Caco-2 (cell line): ENCODE measurements around the gene BNIP5. TPM values are rescaled to one million over a fixed set of nuclear protein-coding genes. Genes with fewer than 3 reads are reported as not detected.

Experiments
- BruUV-seq: library from RNA; stranded (reverse); fragments of 400-500 nt; replicated peaks from 2 replicates; lab custom pipeline; 2021; lab: Mats Ljungman, UMichigan
- CTCF ChIA-PET: fragments of 300-600 bp; sonication (Branson Sonifier 250); formaldehyde crosslinking; loops from one replicate; lab custom pipeline; 2022; ENCODE audit warnings: antibody characterized with exemption; lab: Charles Lee
- POLR2A ChIA-PET: fragments of 300-600 bp; sonication (Branson Sonifier 250); formaldehyde crosslinking; loops from one replicate; lab custom pipeline; 2022; ENCODE audit warnings: antibody characterized with exemption; lab: Charles Lee
- DNase-seq, 2 experiments: peaks; one replicate each; pipeline versions ENCODE4 v3.0.0 to v3.0.0-alpha.2; 2020 to 2022
- H3K27me3 ChIP-seq: replicated peaks from 2 replicates; pipeline ENCODE4 v1.6.0; 2011; ENCODE audit warnings: low read length; ENCODE audit not compliant: control insufficient read depth, insufficient read depth
- H3K36me3 ChIP-seq: 2 replicates; pipeline ENCODE4 v1.5.1; 2011; ENCODE audit warnings: low read length; ENCODE audit not compliant: control insufficient read depth, insufficient read depth
- H3K4me1 ChIP-seq: fragments of 250-450 bp; sonication (Bioruptor Pico); 2 replicates; pipeline ENCODE4 v1.5.1; 2020; ENCODE audit warnings: mild to moderate bottlenecking
- H3K4me3 ChIP-seq: 2 replicates; pipeline ENCODE4 v1.5.1; 2011; ENCODE audit warnings: low read depth, mild to moderate bottlenecking, control low read depth, low read length
- H3K9me3 ChIP-seq: fragments of 250-450 bp; sonication (Bioruptor Pico); 2 replicates; pipeline ENCODE4 v1.5.1; 2020; ENCODE audit warnings: mild to moderate bottlenecking, moderate library complexity
- H3K27ac Mint-ChIP-seq: one replicate; pipeline ENCODE4 v1.8.0; 2022; ENCODE audit warnings: mixed read lengths; ENCODE audit not compliant: unreplicated experiment
- H3K27me3 Mint-ChIP-seq: one replicate; pipeline ENCODE4 v1.8.0; 2022; ENCODE audit warnings: mixed read lengths; ENCODE audit not compliant: insufficient read depth, unreplicated experiment
- H3K36me3 Mint-ChIP-seq: one replicate; pipeline ENCODE4 v1.8.0; 2022; ENCODE audit warnings: mild to moderate bottlenecking, mixed read lengths; ENCODE audit not compliant: insufficient read depth, unreplicated experiment
- H3K4me1 Mint-ChIP-seq: one replicate; pipeline ENCODE4 v1.8.0; 2022; ENCODE audit warnings: low read depth, mixed read lengths; ENCODE audit not compliant: unreplicated experiment
- H3K4me3 Mint-ChIP-seq: one replicate; pipeline ENCODE4 v1.8.0; 2022; ENCODE audit warnings: mild to moderate bottlenecking, moderate library complexity, mixed read lengths; ENCODE audit not compliant: unreplicated experiment
- H3K9me3 Mint-ChIP-seq: one replicate; pipeline ENCODE4 v1.8.0; 2022; ENCODE audit warnings: mixed read lengths; ENCODE audit not compliant: unreplicated experiment
- CTCF ChIP-seq, 2 experiments: fragments of 200-600 bp in 1 of 2; IDR thresholded peaks; 1 replicate in 1 of 2; 2 replicates in 1 of 2; pipeline versions ENCODE4 v1.5.1 to v1.8.0; 2011 to 2022; ENCODE audit warnings: antibody characterized with exemption in 1 of 2, control low read depth in 1 of 2, inconsistent platforms in 1 of 2, low read depth in 1 of 2, low read length in 1 of 2, mild to moderate bottlenecking in 1 of 2, moderate library complexity in 1 of 2; ENCODE audit not compliant: insufficient read depth in 1 of 2, severe bottlenecking in 1 of 2, unreplicated experiment in 1 of 2
- intact Hi-C: fragments of 100-400 bp; cut with micrococcal nuclease; formaldehyde crosslinking; loops from one replicate; pipeline ENCODE4 v1.10.0; 2022; ENCODE audit not compliant: unreplicated experiment
- total RNA-seq: library from RNA; stranded (reverse); gene quantifications from 2 replicates; pipeline ENCODE4 v1.2.3, GENCODE V29; 2022

BNIP5 gene
- total RNA-seq, 1 experiment from 2014 or later: 0.50 TPM

- intact Hi-C loops: no loop called here
- no peak for DNase-seq
- H3K4me1 ChIP-seq: no peaks in the 10 kb centered on the region
- ChIA-PET CTCF (no interaction called here), POLR2A (interaction anchor here (0.6 kb wide), 1 partner anchor 71 kb away, joined by 3 read pairs; no protein-coding TSS in a partner anchor)
- Mint-ChIP-seq H3K27ac (no peak overlapping the region), H3K9me3 (no peaks in the 10 kb centered on the region), H3K27me3 (peaks cover 2% of the 10 kb centered on the region), H3K4me1 (no peaks in the 10 kb centered on the region), H3K4me3 (no peak overlapping the region), H3K36me3 (no peaks in the 10 kb centered on the region)
- H3K36me3 ChIP-seq: no peaks in the 10 kb centered on the region
- no TSS peak for BruUV-seq
- no peak overlapping the region for H3K4me3 ChIP-seq
- TF ChIP-seq CTCF (IDR thresholded peaks at IDR 0.05; ENCODE audit: insufficient read depth in 1 of 2, low read depth in 1 of 2, low read length in 1 of 2, severe bottlenecking in 1 of 2, unreplicated experiment in 1 of 2): no peak
- no peaks in the 10 kb centered on the region for H3K27me3 ChIP-seq
- H3K9me3 ChIP-seq: no peaks in the 10 kb centered on the region
Observed at GRCh38 chr6:36280983-36281382, 55.7 kb downstream of the BNIP5 start.

DNA sequence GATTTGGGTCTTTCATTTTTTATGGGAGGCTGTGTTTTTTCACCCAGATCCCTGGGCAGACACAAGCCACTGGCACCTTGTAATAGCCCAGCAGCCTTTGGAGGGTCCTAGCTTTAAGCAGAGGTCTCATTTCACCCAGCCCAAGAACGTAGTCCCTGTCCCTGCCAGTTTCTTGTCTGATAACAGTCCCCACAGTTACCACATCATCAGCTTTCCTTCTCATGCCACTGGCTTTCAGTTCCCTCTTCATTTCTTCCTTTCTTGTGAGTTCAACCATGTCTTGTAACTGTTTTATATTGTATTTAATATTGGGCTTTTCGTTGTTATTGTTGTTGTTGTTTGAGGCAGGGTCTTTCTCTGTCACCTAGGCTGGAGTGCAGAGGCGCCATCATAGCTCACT, 56.2 kb downstream of the BNIP5 start:
- no peak for TF ChIP-seq CTCF (IDR thresholded peaks at IDR 0.05; ENCODE audit: insufficient read depth in 1 of 2, low read depth in 1 of 2, low read length in 1 of 2, severe bottlenecking in 1 of 2, unreplicated experiment in 1 of 2)
- Mint-ChIP-seq H3K27ac (no peak overlapping the region), H3K36me3 (no peaks in the 10 kb centered on the region), H3K9me3 (no peaks in the 10 kb centered on the region), H3K27me3 (peaks cover 2% of the 10 kb centered on the region), H3K4me1 (no peaks in the 10 kb centered on the region), H3K4me3 (no peak overlapping the region)
- H3K27me3 ChIP-seq: no peaks in the 10 kb centered on the region
- intact Hi-C loops: no loop called here
- H3K4me3 ChIP-seq: no peak overlapping the region
- H3K9me3 ChIP-seq: no peaks in the 10 kb centered on the region
- ChIA-PET CTCF (interaction anchor here (1.4 kb wide), 1 partner anchor 22 kb away, joined by 3 read pairs; no protein-coding TSS in a partner anchor), POLR2A (no interaction called here)
- no peak for DNase-seq
- no peaks in the 10 kb centered on the region for H3K4me1 ChIP-seq
- no peaks in the 10 kb centered on the region for H3K36me3 ChIP-seq
- BruUV-seq: no TSS peak

GRCh38 chr6:36277946-36278470, 58.7 kb downstream of the BNIP5 start:
- no peak overlapping the region for H3K4me3 Mint-ChIP-seq
- Histone ChIP-seq H3K4me3 (no peak overlapping the region), H3K4me1 (no peaks in the 10 kb centered on the region), H3K9me3 (no peaks in the 10 kb centered on the region), H3K27me3 (no peaks in the 10 kb centered on the region), H3K36me3 (no peaks in the 10 kb centered on the region)
- no peaks in the 10 kb centered on the region for H3K9me3 Mint-ChIP-seq
- H3K4me1 Mint-ChIP-seq: no peaks in the 10 kb centered on the region
- no peaks in the 10 kb centered on the region for H3K36me3 Mint-ChIP-seq
- POLR2A ChIA-PET: no interaction called here
- H3K27ac Mint-ChIP-seq: no peak overlapping the region
- intact Hi-C loops: no loop called here
- CTCF ChIA-PET: no interaction called here
- no TSS peak for BruUV-seq
- TF ChIP-seq CTCF (IDR thresholded peaks at IDR 0.05; ENCODE audit: insufficient read depth in 1 of 2, low read depth in 1 of 2, low read length in 1 of 2, severe bottlenecking in 1 of 2, unreplicated experiment in 1 of 2): no peak
- DNase-seq: no peak
- peaks cover 2% of the 10 kb centered on the region for H3K27me3 Mint-ChIP-seq
